ENCODE results near the gene PXYLP1. TPM values are rescaled to one million over a fixed set of nuclear protein-coding genes. Genes with fewer than 3 reads are reported as not detected.
A peak's percentile ranks its signal among the peaks of the same experiment; 100 is the strongest.

PXYLP1 gene
- total and polyA plus RNA-seq, 2 of the 8 experiments (the other 6 are each of a cell fraction or from before 2014, with no cell fraction given) = 19.4 to 20.6 TPM

DNA sequence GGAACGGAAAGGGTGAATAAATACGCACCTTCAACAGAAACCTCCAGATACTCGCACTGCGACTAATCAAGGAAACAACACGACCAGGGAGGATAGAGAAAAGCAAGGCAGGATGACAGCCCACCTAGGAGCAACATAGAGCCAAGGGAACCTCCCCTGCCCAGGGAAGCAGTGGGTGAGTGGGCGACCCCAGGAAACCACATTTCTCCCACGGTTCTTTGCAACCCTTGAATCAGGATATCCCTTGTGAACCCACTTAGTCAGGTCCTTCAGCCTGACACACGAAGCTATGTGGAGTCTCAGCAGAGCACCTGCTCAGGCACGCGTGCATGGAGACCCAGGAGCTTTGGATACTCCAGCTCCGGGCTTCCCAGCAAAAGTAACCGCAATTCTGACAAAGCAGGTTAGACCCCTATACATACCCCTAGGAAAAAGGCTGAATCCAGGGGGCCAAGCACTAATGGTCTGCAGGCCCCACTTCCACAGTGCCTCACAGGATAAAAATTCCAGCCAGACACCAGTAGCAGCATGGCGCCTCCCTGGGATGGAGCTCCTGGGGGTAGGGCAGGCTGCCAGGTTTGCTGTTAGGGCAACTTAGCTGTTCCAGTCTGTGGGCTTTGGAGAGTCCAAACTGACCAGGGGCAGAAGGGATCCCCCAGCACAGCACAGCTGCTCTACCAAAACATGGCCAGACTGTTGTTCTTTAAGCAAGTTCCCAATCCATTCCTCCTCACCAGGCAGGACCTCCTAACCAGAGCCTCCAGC is 38.4 kb upstream of the PXYLP1 start:
- Histone ChIP-seq H3K23ac (ENCODE audit: insufficient read length) (no peak overlapping the region), H2BK15ac (ENCODE audit: low read length) (0 out of 2 replicates have a peak overlapping the region, but pooled peaks have one; percentile 61), H3K79me1 (ENCODE audit: low read depth, low read length) (no peaks in the 10 kb centered on the region), H3K4me2 (ENCODE audit: insufficient read depth in 1 of 2, low read depth in 2 of 2, low read length in 2 of 2) (no peak overlapping the region), H4K91ac (replicated peaks; ENCODE audit: insufficient read length, low read length) (no peak overlapping the region), H3K14ac (ENCODE audit: insufficient read length) (no peak overlapping the region), H2AK5ac (ENCODE audit: low read depth, low read length) (no peak overlapping the region), H3K9ac (replicated peaks in 1 of 4; ENCODE audit: extremely low read depth in 1 of 4, low read depth in 3 of 4, low read length in 3 of 4) (no peak overlapping the region), H2BK12ac (ENCODE audit: low read depth, low read length) (no peak overlapping the region), H3K23me2 (ENCODE audit: low read depth, low read length) (peaks cover 4% of the 10 kb centered on the region; the same call in 1 of the 2 replicates), H3K36me3 (ENCODE audit: control insufficient read depth in 2 of 4, insufficient read depth in 4 of 4, low read length in 3 of 4) (no peaks in the 10 kb centered on the region), H2BK20ac (ENCODE audit: low read length) (no peak overlapping the region), H2AFZ (ENCODE audit: low read length) (no peak overlapping the region), H4K8ac (ENCODE audit: extremely low read depth, insufficient read depth, low read length) (no peak overlapping the region), H3K4me3 (ENCODE audit: extremely low read depth in 1 of 4, insufficient read depth in 2 of 4, low read depth in 3 of 4, low read length in 4 of 4) (no peak overlapping the region), H2BK120ac (replicated peaks; ENCODE audit: low read depth, low read length) (no peak overlapping the region), H4K5ac (ENCODE audit: insufficient read length, low read depth, low read length) (no peak overlapping the region), H3K27me3 (replicated peaks in 1 of 4; ENCODE audit: control insufficient read depth in 3 of 4, extremely low read depth in 1 of 4, insufficient read depth in 3 of 4, low read length in 3 of 4) (no peaks in the 10 kb centered on the region), H3K56ac (replicated peaks; ENCODE audit: insufficient read length, low read depth, low read length) (no peak overlapping the region), H3K18ac (ENCODE audit: extremely low read depth, low read length) (no peak overlapping the region), H3K27ac (ENCODE audit: low read depth, low read length) (no peak overlapping the region), H3K4me1 (replicated peaks in 1 of 4; ENCODE audit: control insufficient read depth in 3 of 4, insufficient read depth in 4 of 4, low read length in 3 of 4) (no peaks in the 10 kb centered on the region), H3K79me2 (ENCODE audit: control insufficient read depth in 1 of 2, insufficient read depth in 2 of 2, low read length in 2 of 2) (no peaks in the 10 kb centered on the region), H3K4ac (replicated peaks; ENCODE audit: insufficient read length, low read depth, low read length) (no peak overlapping the region), H3K9me3 (ENCODE audit: insufficient read depth in 2 of 2, low read depth in 1 of 2, low read length in 1 of 2) (no peaks in the 10 kb centered on the region), H2BK5ac (ENCODE audit: low read depth, low read length) (no peak overlapping the region), H4K20me1 (replicated peaks in 1 of 2; ENCODE audit: control insufficient read depth in 1 of 2, insufficient read depth in 2 of 2, low read length in 2 of 2) (no peaks in the 10 kb centered on the region)
- no peak for TF ChIP-seq CHD2 (IDR thresholded peaks at IDR 0.05; ENCODE audit: low read length)
- no peak for TF ChIP-seq MAFK (IDR thresholded peaks at IDR 0.05; ENCODE audit: low read depth, low read length)
- TF ChIP-seq SIX5 (IDR thresholded peaks at IDR 0.05; ENCODE audit: low read depth, low read length) = no peak
- TF ChIP-seq ASH2L (IDR thresholded peaks at IDR 0.05; ENCODE audit: low read length) = no peak
- TF ChIP-seq POLR2A (IDR thresholded peaks at IDR 0.05; ENCODE audit: control extremely low read depth in 1 of 2, low read depth in 2 of 2, low read length in 2 of 2) = no peak
- TF ChIP-seq JUND (IDR thresholded peaks at IDR 0.05; ENCODE audit: low read length) = no peak
- FAIRE-seq (no peak), DNase-seq (ENCODE audit: low read depth in 1 of 2, low spot score in 2 of 2) (no peak)
- WGBS, 2 experiments (ENCODE audit: extremely low coverage in 1 of 2, insufficient coverage in 1 of 2, insufficient read length in 1 of 2, insufficient replicate concordance in 2 of 2, low coverage in 1 of 2, low lambda C conversion rate in 2 of 2, missing lambda C conversion rate in 1 of 2) = 86% methylated on average over 12 of the region's 13 CpGs; no CpG with 5 or more reads in 1 of the 2 experiments
- ChIA-PET CTCF (ENCODE audit: partially characterized antibody) (interaction anchor here (0.7 to 14.1 kb wide), 25 partner anchors 9 to 295 kb away, joined by 3 to 137 read pairs (median 4); partner anchors contain the start of genes PXYLP1 and SPSB4), POLR2A (ENCODE audit: partially characterized antibody) (no interaction called here)
